GM23338 (cell line): ENCODE measurements around the gene GRIK4.

ENCODE experiments used
- JUNB ChIP-seq: IDR thresholded peaks from one replicate; pipeline ENCODE4 v1.6.1; 2016; ENCODE audit warnings: antibody characterized with exemption; ENCODE audit not compliant: unreplicated experiment
- POLR2AphosphoS5 ChIP-seq: IDR thresholded peaks from 2 replicates; pipeline ENCODE4 v1.6.1; 2016; ENCODE audit warnings: antibody characterized with exemption, low read depth

DNA sequence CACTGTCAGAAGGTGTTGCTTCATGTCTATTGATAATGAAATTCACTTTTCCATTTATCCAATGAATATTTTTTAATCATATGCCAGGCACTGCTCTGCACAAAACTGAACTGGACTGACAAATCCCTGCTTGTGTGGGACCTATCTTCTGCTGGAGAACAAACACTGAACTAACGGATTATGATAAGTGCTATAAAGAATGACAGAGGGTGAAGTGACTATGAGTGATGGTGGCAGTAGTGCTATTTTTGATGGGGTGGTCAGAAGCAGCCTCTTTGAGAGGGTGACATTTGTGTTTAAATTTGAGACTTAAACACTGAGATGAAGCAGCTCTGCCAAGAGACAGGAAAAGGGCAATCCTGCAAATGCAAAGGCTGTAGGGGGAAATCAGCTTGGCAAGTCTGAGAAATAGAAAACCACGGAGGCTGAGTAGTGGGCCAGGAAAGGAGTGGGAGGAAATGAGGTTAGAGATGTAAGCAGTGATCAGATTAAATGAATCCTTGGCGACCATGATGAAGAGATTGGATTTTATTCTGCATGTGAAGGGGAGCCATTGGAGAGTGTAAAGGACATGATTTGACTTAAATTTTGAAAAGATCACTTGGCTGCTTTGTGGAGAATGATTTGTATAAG lies 518.4 kb downstream of the GRIK4 start:
- no peak for TF ChIP-seq JUNB
- no peak for TF ChIP-seq POLR2AphosphoS5
